WTC11 (cell line): ENCODE data around the gene HECW1.

Experiments used
- ATF6 ChIP-seq: sonication (generic); formaldehyde crosslinking; IDR thresholded peaks from 2 replicates; pipeline ENCODE4 v1.8.1; 2023; ENCODE audit warnings: mild to moderate bottlenecking, missing genetic modification reagents
- CTCF ChIP-seq: fragments of 200-600 bp; IDR thresholded peaks from 2 replicates; pipeline ENCODE4 v1.8.0; 2022; ENCODE audit warnings: antibody characterized with exemption
- FOXP1 ChIP-seq: sonication (generic); formaldehyde crosslinking; IDR thresholded peaks from 2 replicates; pipeline ENCODE4 v1.8.0; 2022; ENCODE audit warnings: missing genetic modification reagents, mild to moderate bottlenecking, moderate library complexity, borderline replicate concordance
- IRF1 ChIP-seq: sonication (generic); formaldehyde crosslinking; IDR thresholded peaks from 2 replicates; pipeline ENCODE4 v1.8.0; 2023; ENCODE audit warnings: missing genetic modification reagents
- NR3C1 ChIP-seq: sonication (generic); formaldehyde crosslinking; conservative IDR thresholded peaks from 2 replicates; pipeline ENCODE4 v1.8.1; 2023; ENCODE audit warnings: low read depth, mild to moderate bottlenecking, missing genetic modification reagents
- TEAD4 ChIP-seq: sonication (generic); formaldehyde crosslinking; IDR thresholded peaks from 2 replicates; pipeline ENCODE4 v1.8.0; 2022; ENCODE audit warnings: mild to moderate bottlenecking, missing genetic modification reagents
- ZNF263 ChIP-seq: sonication (generic); formaldehyde crosslinking; IDR thresholded peaks from 2 replicates; pipeline ENCODE4 v1.8.1; 2022; ENCODE audit warnings: low read depth, mild to moderate bottlenecking, moderate library complexity, missing genetic modification reagents

- TF ChIP-seq CTCF (no peak), IRF1 (CRISPR knock-in tag) (no peak), NR3C1 (no peak), FOXP1 (CRISPR knock-in tag) (no peak), ZNF263 (CRISPR knock-in tag) (no peak), TEAD4 (CRISPR knock-in tag) (no peak), ATF6 (CRISPR knock-in tag) (no peak)
These were observed 205.8 kb downstream of the HECW1 start for GRCh38 chr7:43318188-43318770.
